LHCN-M2 (cell line): ENCODE results near the gene EVI5. TPM values are rescaled to one million over a fixed set of nuclear protein-coding genes. Genes with fewer than 3 reads are reported as not detected.

Experiments used
- DNase-seq: peaks from one replicate; pipeline ENCODE4 v3.0.0-alpha.2; 2012; ENCODE audit warnings: low read depth
- total RNA-seq: library from RNA; depleted of rRNA; stranded (reverse); fragments of >200 nt; gene quantifications from 2 replicates; pipeline ENCODE4 v1.2.3, GENCODE V29; 2014; rRNA removed

Gene EVI5
- total RNA-seq, 1 experiment from 2014 or later = 15.6 TPM

- DNase-seq = no peak
Observed at GRCh38 chr1:92459871-92460320, 325.0 kb downstream of the EVI5 start.

Other genes with a start within 250 kb of the EVI5 start
- gene RPL5, start 46.9 kb upstream of the EVI5 start, total RNA-seq = 1,275 and 1,299 TPM in 2 replicates
- gene DIPK1A, start 176.4 kb upstream of the EVI5 start, total RNA-seq = 13.1 and 15.8 TPM in 2 replicates